Lower leg skin (tissue), 3 donors: ENCODE results near the gene PGR.

ENCODE experiments used
- POLR2A ChIP-seq, 2 donors: fragments of 450-650 bp; IDR thresholded peaks; one replicate each; pipeline ENCODE4 v1.6.1; 2016 to 2017; ENCODE audit warnings: antibody characterized with exemption in 2 of 2, mild to moderate bottlenecking in 1 of 2, moderate library complexity in 1 of 2
- TF ChIP-seq, protein P1 (sequence below), 3 donors: fragments of 450-650 bp; IDR thresholded peaks; one replicate each; pipeline ENCODE4 v1.5.1; 2016; ENCODE audit warnings: antibody characterized with exemption in 3 of 3, mild to moderate bottlenecking in 3 of 3, moderate library complexity in 2 of 3

GRCh38 chr11:101096036-101096704, 33.4 kb downstream of the PGR start:
- TF ChIP-seq, protein P1, sequence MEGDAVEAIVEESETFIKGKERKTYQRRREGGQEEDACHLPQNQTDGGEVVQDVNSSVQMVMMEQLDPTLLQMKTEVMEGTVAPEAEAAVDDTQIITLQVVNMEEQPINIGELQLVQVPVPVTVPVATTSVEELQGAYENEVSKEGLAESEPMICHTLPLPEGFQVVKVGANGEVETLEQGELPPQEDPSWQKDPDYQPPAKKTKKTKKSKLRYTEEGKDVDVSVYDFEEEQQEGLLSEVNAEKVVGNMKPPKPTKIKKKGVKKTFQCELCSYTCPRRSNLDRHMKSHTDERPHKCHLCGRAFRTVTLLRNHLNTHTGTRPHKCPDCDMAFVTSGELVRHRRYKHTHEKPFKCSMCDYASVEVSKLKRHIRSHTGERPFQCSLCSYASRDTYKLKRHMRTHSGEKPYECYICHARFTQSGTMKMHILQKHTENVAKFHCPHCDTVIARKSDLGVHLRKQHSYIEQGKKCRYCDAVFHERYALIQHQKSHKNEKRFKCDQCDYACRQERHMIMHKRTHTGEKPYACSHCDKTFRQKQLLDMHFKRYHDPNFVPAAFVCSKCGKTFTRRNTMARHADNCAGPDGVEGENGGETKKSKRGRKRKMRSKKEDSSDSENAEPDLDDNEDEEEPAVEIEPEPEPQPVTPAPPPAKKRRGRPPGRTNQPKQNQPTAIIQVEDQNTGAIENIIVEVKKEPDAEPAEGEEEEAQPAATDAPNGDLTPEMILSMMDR (IDR thresholded peaks at IDR 0.05), result no peak
- no peak for TF ChIP-seq POLR2A (IDR thresholded peaks at IDR 0.05)
